Hematopoietic multipotent progenitor cell treated with erythropoietin and hydrocortisone succinate and interleukin-3 and kit ligand, for 6 days (in vitro differentiated cells): ENCODE measurements around the gene TPK1.

Experiments
- DNase-seq: peaks from one replicate; pipeline ENCODE4 v3.0.0-alpha.2; 2015

Gene TPK1

DNA sequence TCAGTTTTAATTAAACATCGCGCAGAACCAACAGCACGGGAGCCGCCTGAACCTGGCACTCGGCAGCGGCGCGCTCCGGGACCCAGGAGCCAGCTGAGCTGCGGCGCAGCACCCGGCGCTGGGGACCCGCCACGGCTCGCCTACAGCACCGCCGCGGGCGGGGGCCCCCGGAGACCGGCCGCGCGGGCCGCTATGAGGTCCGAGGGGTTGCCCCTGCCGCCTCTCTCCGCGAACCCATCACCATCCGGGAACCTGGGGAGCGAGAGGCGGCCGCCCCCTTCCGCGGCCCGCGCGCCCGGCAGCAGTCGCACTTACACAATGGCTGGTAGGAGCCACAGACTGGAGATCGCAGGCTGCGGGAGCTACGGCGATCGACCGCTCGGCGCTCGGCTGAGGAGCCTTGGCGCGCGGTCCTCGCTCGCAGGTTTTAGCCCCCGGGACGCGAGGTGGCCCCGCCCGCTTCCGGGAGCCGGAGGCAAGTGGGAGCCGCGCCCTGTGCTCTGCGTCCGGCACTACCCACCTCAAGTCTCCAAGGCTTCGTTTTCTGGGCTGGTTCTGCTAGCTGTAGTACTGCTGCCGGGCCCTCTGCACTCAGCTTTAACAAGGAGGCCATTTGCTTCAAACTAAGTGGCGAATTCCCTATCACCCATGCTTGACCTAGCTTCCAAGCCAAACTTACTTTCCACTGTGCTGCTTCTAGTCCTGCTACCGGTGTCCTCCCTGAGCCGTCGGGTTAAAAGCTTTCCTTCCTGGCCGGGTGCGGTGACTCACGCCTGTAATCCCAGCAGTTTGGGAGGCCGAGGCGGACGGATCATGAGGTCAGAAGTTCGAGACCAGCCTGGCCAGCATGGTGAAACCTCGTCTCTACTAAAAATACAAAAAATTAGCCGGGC, at the start of gene TPK1:
Gene TPK1, minus strand, starts transcription at position 402 of the 893 bp plus-strand sequence. CDS start 451 bp downstream, outside the sequence.
- DNase-seq: peak; percentile 93

GRCh38 chr7:144885478-144885877, 49.6 kb upstream of the TPK1 start:
- DNase-seq: no peak

GRCh38 chr7:144884896-144885295, 49.0 kb upstream of the TPK1 start:
- no peak for DNase-seq

GRCh38 chr7:144873316-144873845, 37.5 kb upstream of the TPK1 start:
- no peak for DNase-seq

DNA sequence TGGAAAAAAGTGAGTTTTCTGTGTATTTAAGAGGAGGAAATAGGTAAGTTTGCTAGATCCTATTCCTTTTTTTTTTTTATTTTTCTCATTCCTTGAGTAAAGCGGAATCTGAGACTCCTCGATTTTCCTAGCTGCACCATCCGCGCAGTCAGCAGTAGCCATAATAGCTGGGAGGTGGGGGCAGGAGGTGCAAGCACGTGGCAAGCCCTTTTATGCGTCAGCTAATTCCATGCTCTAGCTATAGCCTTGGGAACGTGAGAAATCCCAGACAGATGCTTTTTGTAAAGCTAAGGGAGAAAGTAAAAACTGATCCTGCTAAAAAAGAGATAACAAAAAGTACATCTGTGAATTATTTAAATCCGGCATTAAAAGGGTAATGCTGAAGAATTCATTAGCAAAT, 33.2 kb upstream of the TPK1 start:
- DNase-seq: no peak

DNA sequence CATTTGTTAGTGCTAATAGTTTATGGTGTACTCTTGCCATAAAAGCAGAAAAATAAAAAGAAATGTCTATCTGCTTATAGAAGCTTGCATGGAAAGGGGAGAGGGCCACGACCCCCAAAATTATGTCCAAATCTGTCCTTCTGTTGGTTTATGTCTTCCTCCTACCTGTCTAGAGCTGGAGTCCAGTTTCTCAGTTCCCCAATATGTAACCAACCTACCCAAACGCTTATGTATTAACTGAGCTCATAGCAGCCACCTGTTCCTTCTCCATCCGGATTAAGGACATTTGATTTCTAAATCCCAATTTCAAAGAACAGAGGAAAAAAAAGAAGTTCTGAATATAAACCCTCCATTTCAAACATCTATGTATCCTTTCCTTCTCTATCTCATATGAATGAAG, 30.3 kb upstream of the TPK1 start:
- DNase-seq: no peak

DNA sequence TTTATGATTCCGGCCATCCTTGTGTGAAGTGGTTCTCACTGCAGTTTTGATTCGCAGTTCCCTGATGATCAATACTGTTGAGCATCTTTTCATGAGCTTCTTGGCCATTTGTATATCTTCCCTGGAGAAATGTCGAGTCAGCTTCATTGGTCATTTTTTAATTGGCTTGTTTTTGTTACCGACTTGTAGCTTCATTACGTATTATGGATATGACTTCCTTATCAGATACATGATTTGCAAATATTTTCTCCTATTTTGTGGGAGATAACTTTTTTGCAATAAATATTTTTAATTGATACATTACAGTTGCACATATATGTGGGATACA, 27.4 kb upstream of the TPK1 start:
- DNase-seq: no peak

DNA sequence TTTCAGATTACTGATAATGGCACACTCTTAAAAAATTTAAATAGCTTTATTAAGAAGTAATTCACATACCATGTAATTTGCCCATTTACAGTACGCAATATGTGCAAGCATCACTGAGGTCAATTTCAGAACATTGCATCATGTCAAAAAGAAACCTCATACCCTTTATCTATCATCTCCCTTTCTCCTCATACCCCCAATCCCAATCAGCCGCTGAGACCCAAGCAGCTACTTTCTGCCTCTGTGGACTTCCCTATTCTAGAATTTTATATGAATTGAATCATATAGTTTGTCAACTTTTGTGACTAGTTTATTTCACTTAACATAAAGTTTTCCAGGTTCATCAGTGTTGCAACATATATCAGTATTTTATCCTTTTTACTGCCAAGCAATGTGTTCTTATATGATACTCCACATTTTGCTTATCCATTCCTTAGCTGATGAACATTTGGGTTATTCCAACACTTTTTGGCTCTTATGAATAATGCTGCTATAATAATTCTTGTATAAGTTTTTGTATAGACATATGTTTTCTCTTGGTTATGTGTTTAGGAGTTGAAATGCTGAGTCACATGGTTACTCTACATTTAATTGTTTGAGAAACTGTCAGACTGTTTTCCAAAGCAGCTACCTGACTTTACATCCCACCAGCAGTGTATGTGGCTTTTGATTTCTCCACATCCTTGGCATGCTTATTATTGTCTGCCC, 26.9 kb upstream of the TPK1 start:
- DNase-seq: peak; percentile 58

DNA sequence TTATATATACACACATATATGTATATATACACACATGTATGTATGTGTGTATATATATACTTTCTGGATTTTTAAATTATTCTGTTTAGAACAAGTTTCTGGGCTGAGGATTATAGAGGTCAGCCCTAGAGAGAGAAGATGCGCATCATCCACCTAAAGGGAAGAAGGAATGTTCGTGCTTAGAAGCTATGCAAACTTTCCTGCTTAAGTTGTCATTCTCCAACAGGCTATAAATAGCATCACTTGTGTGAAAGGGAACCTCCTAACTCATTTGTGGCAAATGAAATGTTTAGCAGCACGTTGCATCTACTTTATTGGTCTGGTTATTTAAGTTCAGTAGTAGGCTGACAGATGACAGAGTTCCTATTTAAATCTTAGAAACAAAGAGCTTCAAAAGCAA, 23.9 kb upstream of the TPK1 start:
- DNase-seq: no peak

DNA sequence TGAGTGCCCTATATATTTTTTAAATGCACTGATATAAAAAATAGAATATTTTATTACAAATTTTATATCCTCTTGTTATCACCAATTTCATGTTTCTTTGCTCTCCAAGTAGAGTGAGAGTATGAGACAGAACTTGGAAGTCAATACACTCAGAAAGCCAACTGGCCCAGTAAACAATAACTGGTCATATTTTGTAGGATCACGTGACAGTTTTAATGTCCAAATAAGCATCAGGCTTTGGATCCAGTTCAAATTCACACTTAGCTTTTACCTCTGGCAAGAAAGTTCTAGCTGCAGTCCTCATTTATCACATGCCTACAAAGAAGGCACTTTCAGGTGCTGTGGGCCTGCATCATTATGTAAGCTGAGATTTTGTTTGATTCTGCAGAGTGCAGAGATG, 21.6 kb upstream of the TPK1 start:
- DNase-seq: no peak

DNA sequence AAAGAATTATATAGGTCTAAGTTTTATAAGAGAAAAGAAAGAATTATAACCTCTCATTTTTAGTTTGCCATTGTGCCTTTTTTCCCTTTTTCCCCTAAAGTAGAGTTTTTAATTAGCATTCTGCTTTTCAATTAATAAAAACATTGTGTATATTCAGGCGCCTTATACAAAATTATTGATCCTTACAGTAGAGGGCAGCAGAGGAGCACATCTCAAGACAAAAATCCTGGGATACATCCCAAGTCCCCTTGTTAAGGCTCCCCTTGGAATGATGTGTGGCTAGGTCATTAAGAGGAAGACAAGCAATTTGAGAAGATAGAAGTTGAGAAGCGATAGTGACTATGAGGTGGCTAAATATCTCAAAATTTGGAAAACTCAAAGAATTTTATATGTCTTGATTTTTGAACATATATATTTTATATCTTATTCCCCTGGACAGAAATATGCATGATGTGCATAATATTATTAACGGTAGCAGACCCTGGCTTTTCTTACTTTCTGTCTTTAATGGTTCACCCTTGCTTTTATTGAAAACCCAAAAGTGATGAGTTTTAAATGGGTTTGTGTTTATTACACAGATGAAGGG, 19.1 kb upstream of the TPK1 start:
- peak; percentile 36 for DNase-seq

DNA sequence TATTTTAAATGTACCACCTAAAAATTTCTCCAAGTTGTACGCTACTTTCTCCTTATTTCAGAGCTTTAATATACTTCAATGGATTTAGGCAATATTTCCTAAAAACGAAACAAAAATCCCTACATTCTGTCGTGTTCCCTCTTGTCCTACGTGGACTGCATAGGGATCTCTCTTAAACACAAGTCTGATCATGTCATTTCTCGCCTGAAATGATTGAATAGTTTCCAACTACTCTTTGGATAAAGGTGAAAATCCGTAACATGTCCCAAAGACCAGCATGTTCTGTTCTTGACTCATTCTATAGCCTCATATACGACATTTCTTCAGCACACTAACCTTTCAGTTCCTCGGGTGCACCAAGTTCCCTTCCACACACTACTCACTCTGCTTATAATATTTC, 17.7 kb upstream of the TPK1 start:
- no peak for DNase-seq

- no peak for DNase-seq
Observed at GRCh38 chr7:144848078-144848477, 12.2 kb upstream of the TPK1 start.

DNA sequence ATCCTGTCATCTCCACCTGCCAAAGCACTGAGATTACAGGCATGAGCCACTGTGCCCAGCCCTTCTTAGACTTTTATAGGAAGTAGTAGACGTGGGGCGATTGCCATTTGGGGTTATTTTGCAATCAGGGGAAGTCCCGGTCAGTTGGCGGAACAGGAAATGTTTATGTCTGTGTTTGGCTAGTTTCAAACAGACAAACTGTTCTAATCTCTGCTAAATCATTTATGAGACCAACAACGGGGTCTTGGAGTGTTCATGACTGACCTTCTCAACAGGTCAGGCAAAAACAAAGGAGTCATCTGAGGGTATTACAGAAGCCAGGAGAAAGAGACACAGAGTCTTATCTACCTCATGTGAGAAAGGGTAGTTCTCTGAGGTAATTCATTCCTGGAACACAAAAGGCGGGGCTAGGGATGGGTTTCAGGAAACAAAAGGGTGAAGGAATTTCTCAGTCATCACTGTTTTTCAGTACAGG, 6.6 kb upstream of the TPK1 start:
- peak; percentile 67 for DNase-seq

DNA sequence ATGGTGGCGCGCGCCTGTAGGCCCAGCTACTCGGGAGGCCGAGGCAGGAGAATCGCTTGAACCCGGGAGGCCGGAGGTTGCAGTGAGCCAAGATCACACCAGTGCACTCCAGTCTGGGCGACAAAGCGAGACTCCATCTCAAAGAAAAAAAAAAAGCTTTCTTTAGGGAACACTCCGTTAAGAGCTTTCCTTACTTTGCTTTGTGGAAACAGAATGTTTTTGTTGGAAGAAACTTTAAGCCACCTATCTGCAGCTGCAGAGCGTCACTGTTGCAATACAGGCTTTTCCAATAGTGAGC, 641 bp upstream of the TPK1 start:
- no peak for DNase-seq

- DNase-seq: peak; percentile 63
Observed at GRCh38 chr7:144835155-144835611, 670 bp downstream of the TPK1 start.

- peak; percentile 71 for DNase-seq
Observed at GRCh38 chr7:144834641-144835144, 1.2 kb downstream of the TPK1 start.

DNA sequence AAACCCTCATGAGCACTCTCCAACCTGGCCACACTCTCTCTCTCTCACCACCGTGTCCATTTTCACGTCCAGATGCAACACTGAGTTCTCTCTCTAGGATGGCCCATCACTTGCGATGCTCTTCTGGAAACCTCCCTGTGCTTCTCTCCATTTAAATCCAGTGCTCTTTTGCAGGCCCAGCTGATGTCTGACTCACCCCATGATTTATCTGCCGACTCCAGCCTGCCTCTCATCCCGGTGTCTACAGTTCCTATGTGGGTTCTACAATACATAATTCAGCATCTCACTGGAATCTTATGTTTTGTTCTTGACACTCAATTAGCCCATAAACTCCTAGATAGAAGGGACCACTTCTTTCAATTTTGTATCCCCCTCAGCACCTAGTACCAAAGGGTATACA, 5.0 kb downstream of the TPK1 start:
- no peak for DNase-seq

GRCh38 chr7:144830024-144830785, 5.6 kb downstream of the TPK1 start:
- DNase-seq: peak; percentile 64

- no peak for DNase-seq
Observed at GRCh38 chr7:144827621-144828020, 8.2 kb downstream of the TPK1 start.

GRCh38 chr7:144826208-144826607, 9.6 kb downstream of the TPK1 start:
- DNase-seq: no peak

DNA sequence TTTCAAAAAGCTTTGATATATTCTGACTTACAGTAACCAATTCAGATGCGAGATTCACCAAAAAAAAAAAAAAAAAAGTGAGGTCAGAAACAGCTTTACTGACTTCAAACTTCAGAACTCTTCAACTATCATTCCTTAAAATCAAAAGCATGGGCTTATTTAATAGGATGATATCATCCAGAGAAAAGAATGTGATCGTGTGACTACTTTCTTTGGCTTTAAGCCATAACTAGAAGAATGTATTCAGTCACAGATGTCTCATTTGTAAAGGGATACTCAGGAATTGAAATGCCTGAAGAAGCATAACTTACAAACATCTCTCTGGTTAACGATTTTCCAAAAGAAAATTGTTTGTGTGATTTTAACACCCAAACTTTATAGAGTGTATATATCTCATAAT, 11.5 kb downstream of the TPK1 start:
- no peak for DNase-seq

GRCh38 chr7:144822223-144822622, 13.6 kb downstream of the TPK1 start:
- no peak for DNase-seq
